ENCODE results near the gene OR4F15.
"Not testable (repeated sequence)": the region's sequence is repeated elsewhere in the genome, so short reads cannot be mapped to it uniquely, and the experiment has no call there.

OR4F15 gene

GRCh38 chr15:101773496-101774100 is 38.4 kb upstream of the OR4F15 start:
- H3K27me3 ChIP-seq (ENCODE audit: control insufficient read depth, insufficient read depth, low read length) = no peaks in the 10 kb centered on the region
- H3K4me2 ChIP-seq (ENCODE audit: low read length) = no peak overlapping the region
- no peaks in the 10 kb centered on the region for H3K79me2 ChIP-seq
- H3K27ac ChIP-seq = no peak overlapping the region
- no peaks in the 10 kb centered on the region for H3K9me3 ChIP-seq (ENCODE audit: control insufficient read depth, low read length)
- no peaks in the 10 kb centered on the region for H3K36me3 ChIP-seq (ENCODE audit: control insufficient read depth, insufficient read depth, low read length)
- H3K9ac ChIP-seq = no peak overlapping the region
- H2AFZ ChIP-seq = no peak overlapping the region
- no peak overlapping the region for H3K4me3 ChIP-seq (ENCODE audit: low read depth, low read length)
- H3K4me1 ChIP-seq = no peaks in the 10 kb centered on the region
- no peak for TF ChIP-seq CTCF (IDR thresholded peaks at IDR 0.05)

GRCh38 chr15:101775136-101775535 is 36.9 kb upstream of the OR4F15 start:
- Histone ChIP-seq H3K4me2 (ENCODE audit: low read length) (no peak overlapping the region), H3K27ac (no peak overlapping the region), H3K4me1 (no peaks in the 10 kb centered on the region), H3K9ac (no peak overlapping the region), H3K36me3 (ENCODE audit: control insufficient read depth, insufficient read depth, low read length) (no peaks in the 10 kb centered on the region), H3K27me3 (ENCODE audit: control insufficient read depth, insufficient read depth, low read length) (no peaks in the 10 kb centered on the region), H3K9me3 (ENCODE audit: control insufficient read depth, low read length) (no peaks in the 10 kb centered on the region), H3K4me3 (ENCODE audit: low read depth, low read length) (no peak overlapping the region), H3K79me2 (no peaks in the 10 kb centered on the region), H2AFZ (no peak overlapping the region)
- TF ChIP-seq CTCF (IDR thresholded peaks at IDR 0.05) = no peak

GRCh38 chr15:101778576-101778975 is 33.4 kb upstream of the OR4F15 start:
- not testable (repeated sequence) for H3K79me2 ChIP-seq; H3K9me3 ChIP-seq (ENCODE audit: control insufficient read depth, low read length); H3K36me3 ChIP-seq (ENCODE audit: control insufficient read depth, insufficient read depth, low read length); H3K27ac ChIP-seq; H3K4me1 ChIP-seq; H3K9ac ChIP-seq; H2AFZ ChIP-seq; H3K27me3 ChIP-seq (ENCODE audit: control insufficient read depth, insufficient read depth, low read length); H3K4me3 ChIP-seq (ENCODE audit: low read depth, low read length); H3K4me2 ChIP-seq (ENCODE audit: low read length)

GRCh38 chr15:101780225-101780624 is 31.8 kb upstream of the OR4F15 start:
- not testable (repeated sequence) for H3K27me3 ChIP-seq (ENCODE audit: control insufficient read depth, insufficient read depth, low read length); H3K9me3 ChIP-seq (ENCODE audit: control insufficient read depth, low read length); H3K4me3 ChIP-seq (ENCODE audit: low read depth, low read length); H3K4me2 ChIP-seq (ENCODE audit: low read length); H3K79me2 ChIP-seq; H3K4me1 ChIP-seq; H2AFZ ChIP-seq; H3K36me3 ChIP-seq (ENCODE audit: control insufficient read depth, insufficient read depth, low read length); H3K27ac ChIP-seq; H3K9ac ChIP-seq

GRCh38 chr15:101781928-101782327 is 30.1 kb upstream of the OR4F15 start:
- Histone ChIP-seq H3K9ac (no peak overlapping the region), H2AFZ (no peak overlapping the region), H3K27ac (no peak overlapping the region), H3K79me2 (no peaks in the 10 kb centered on the region), H3K9me3 (ENCODE audit: control insufficient read depth, low read length) (no peaks in the 10 kb centered on the region), H3K4me3 (ENCODE audit: low read depth, low read length) (no peak overlapping the region), H3K4me1 (no peaks in the 10 kb centered on the region), H3K36me3 (ENCODE audit: control insufficient read depth, insufficient read depth, low read length) (no peaks in the 10 kb centered on the region), H3K4me2 (ENCODE audit: low read length) (no peak overlapping the region), H3K27me3 (ENCODE audit: control insufficient read depth, insufficient read depth, low read length) (no peaks in the 10 kb centered on the region)
- TF ChIP-seq CTCF (IDR thresholded peaks at IDR 0.05) = no peak

- no peak for TF ChIP-seq CTCF (IDR thresholded peaks at IDR 0.05)
- Histone ChIP-seq H3K79me2 (no peaks in the 10 kb centered on the region), H3K27ac (no peak overlapping the region)
These were observed 27.4 kb upstream of the OR4F15 start for GRCh38 chr15:101784644-101785043.

GRCh38 chr15:101786422-101786821 is 25.6 kb upstream of the OR4F15 start:
- H2AFZ ChIP-seq = not testable (repeated sequence)

More at GRCh38 chr15:101784644-101785043, 27.4 kb upstream of the OR4F15 start:
- H2AFZ ChIP-seq = no peak overlapping the region
- no peaks in the 10 kb centered on the region for H3K27me3 ChIP-seq (ENCODE audit: control insufficient read depth, insufficient read depth, low read length)
- no peak overlapping the region for H3K4me3 ChIP-seq (ENCODE audit: low read depth, low read length)
- no peaks in the 10 kb centered on the region for H3K4me1 ChIP-seq
- no peaks in the 10 kb centered on the region for H3K36me3 ChIP-seq (ENCODE audit: control insufficient read depth, insufficient read depth, low read length)
- H3K4me2 ChIP-seq (ENCODE audit: low read length) = no peak overlapping the region
- no peaks in the 10 kb centered on the region for H3K9me3 ChIP-seq (ENCODE audit: control insufficient read depth, low read length)
- H3K9ac ChIP-seq = no peak overlapping the region

GRCh38 chr15:101788001-101788400 is 24.0 kb upstream of the OR4F15 start:
- not testable (repeated sequence) for H3K4me3 ChIP-seq (ENCODE audit: low read depth, low read length); H3K9ac ChIP-seq; H3K4me2 ChIP-seq (ENCODE audit: low read length); H3K9me3 ChIP-seq (ENCODE audit: control insufficient read depth, low read length); H3K27ac ChIP-seq; H3K79me2 ChIP-seq; H3K27me3 ChIP-seq (ENCODE audit: control insufficient read depth, insufficient read depth, low read length); H3K4me1 ChIP-seq; H3K36me3 ChIP-seq (ENCODE audit: control insufficient read depth, insufficient read depth, low read length); H2AFZ ChIP-seq

More at GRCh38 chr15:101786422-101786821, 25.6 kb upstream of the OR4F15 start:
- H3K9me3 ChIP-seq (ENCODE audit: control insufficient read depth, low read length); H3K9ac ChIP-seq; H3K27ac ChIP-seq; H3K4me3 ChIP-seq (ENCODE audit: low read depth, low read length); H3K79me2 ChIP-seq; H3K4me2 ChIP-seq (ENCODE audit: low read length); H3K4me1 ChIP-seq; H3K27me3 ChIP-seq (ENCODE audit: control insufficient read depth, insufficient read depth, low read length); H3K36me3 ChIP-seq (ENCODE audit: control insufficient read depth, insufficient read depth, low read length): not testable (repeated sequence)
